Fibroblast of lung (primary cell): Measurements from ENCODE around the gene ESPNL. TPM values are rescaled to one million over a fixed set of nuclear protein-coding genes. Genes with fewer than 3 reads are reported as not detected.
A peak's percentile ranks its signal among the peaks of the same experiment; 100 is the strongest.

Source experiments
- DNase-seq, 2 donors: peaks; one replicate each; pipeline versions ENCODE4 v3.0.0 to v3.0.0-alpha.2; 2010; ENCODE audit warnings: low read depth in 2 of 2
- H2AFZ ChIP-seq: 2 replicates; pipeline ENCODE4 v1.5.1; 2012; ENCODE audit warnings: low read length, control low read depth, inconsistent platforms
- H3K27ac ChIP-seq: 2 replicates; pipeline ENCODE4 v1.5.1; 2011; ENCODE audit warnings: low read length, control low read depth; ENCODE audit not compliant: insufficient read depth
- H3K27me3 ChIP-seq: 2 replicates; pipeline ENCODE4 v1.5.1; 2011; ENCODE audit warnings: mild to moderate bottlenecking, low read length; ENCODE audit not compliant: control insufficient read depth, insufficient read depth
- H3K36me3 ChIP-seq: 2 replicates; pipeline ENCODE4 v1.5.1; 2011; ENCODE audit warnings: low read length; ENCODE audit not compliant: control insufficient read depth, insufficient read depth
- H3K4me1 ChIP-seq: 2 replicates; pipeline ENCODE4 v1.5.1; 2011; ENCODE audit warnings: low read length; ENCODE audit not compliant: control insufficient read depth, insufficient read depth; ENCODE audit errors: extremely low read depth
- H3K4me2 ChIP-seq: 2 replicates; pipeline ENCODE4 v1.5.1; 2011; ENCODE audit warnings: low read length, control low read depth; ENCODE audit not compliant: insufficient read depth; ENCODE audit errors: extremely low read depth
- H3K4me3 ChIP-seq, 4 experiments: fragments of 200-600 bp in 1 of 4; sonication (generic) in 1 of 4; replicated peaks in 1 of 4; 2 replicates each; pipeline ENCODE4 v1.5.1; 2011 to 2016; ENCODE audit warnings: low read length in 4 of 4, low read depth in 3 of 4, mild to moderate bottlenecking in 3 of 4, control low read depth in 2 of 4, inconsistent platforms in 1 of 4, mixed read lengths in 1 of 4; ENCODE audit not compliant: insufficient read depth in 1 of 4; ENCODE audit errors: control extremely low read depth in 1 of 4
- H3K79me2 ChIP-seq: 2 replicates; pipeline ENCODE4 v1.5.1; 2012; ENCODE audit warnings: mild to moderate bottlenecking, low read length, inconsistent platforms; ENCODE audit not compliant: control insufficient read depth, insufficient read depth
- H3K9ac ChIP-seq: 2 replicates; pipeline ENCODE4 v1.5.1; 2011; ENCODE audit warnings: mild to moderate bottlenecking, low read length, control low read depth; ENCODE audit not compliant: insufficient read depth
- H3K9me3 ChIP-seq: 2 replicates; pipeline ENCODE4 v1.5.1; 2012; ENCODE audit warnings: low read depth, low read length; ENCODE audit not compliant: control insufficient read depth, insufficient read depth
- H4K20me1 ChIP-seq: 2 replicates; pipeline ENCODE4 v1.5.1; 2011; ENCODE audit warnings: low read length; ENCODE audit not compliant: control insufficient read depth, insufficient read depth; ENCODE audit errors: extremely low read depth
- CTCF ChIP-seq, 2 donors: IDR thresholded peaks in 1 of 2; conservative IDR thresholded peaks in 1 of 2; 1 replicate in 1 of 2; 2 replicates in 1 of 2; pipeline ENCODE4 v1.5.1; 2011 to 2012; ENCODE audit warnings: low read length in 2 of 2, control low read depth in 1 of 2, inconsistent platforms in 1 of 2, low read depth in 1 of 2, mild to moderate bottlenecking in 1 of 2
- EZH2 ChIP-seq: IDR thresholded peaks from 2 replicates; pipeline ENCODE4 v1.5.1; 2012; ENCODE audit warnings: low read length, control low read depth, mild to moderate bottlenecking; ENCODE audit errors: missing control alignments
- polyA plus RNA-seq, 2 donors: library from polyadenylated mRNA; depleted of rRNA in 1 of 2; stranded (reverse) in 1 of 2; unstranded in 1 of 2; fragments of >200 nt; gene quantifications; 2 replicates each; pipeline ENCODE4 v1.2.1, GENCODE V29; 2011 to 2012; ENCODE audit warnings: missing spikeins in 1 of 2
- total RNA-seq: library from RNA; depleted of rRNA; stranded (reverse); fragments of >200 nt; gene quantifications from 2 replicates; pipeline ENCODE4 v1.2.1, GENCODE V29; 2014

Gene ESPNL
- total and polyA plus RNA-seq, 2 donors (not counting 1 experiment from before 2014, with no cell fraction given): 0.79 to 2.8 TPM

GRCh38 chr2:238142382-238143205, 42.5 kb downstream of the ESPNL start:
- Histone ChIP-seq H3K4me1 (peaks cover 18% of the 10 kb centered on the region), H3K9me3 (no peaks in the 10 kb centered on the region), H3K27ac (no peak overlapping the region), H3K36me3 (no peaks in the 10 kb centered on the region), H3K27me3 (no peaks in the 10 kb centered on the region), H2AFZ (no peak overlapping the region), H3K4me2 (no peak overlapping the region), H3K9ac (no peak overlapping the region), H3K79me2 (no peaks in the 10 kb centered on the region), H4K20me1 (no peaks in the 10 kb centered on the region), H3K4me3 (no peak overlapping the region)
- no peak for DNase-seq
- TF ChIP-seq EZH2: no peak
- no peak for TF ChIP-seq CTCF (conservative IDR thresholded peaks at IDR 0.05 in 1 of 2, IDR thresholded peaks at IDR 0.05 in 1 of 2; ENCODE audit: low read depth in 1 of 2, low read length in 2 of 2)

DNA sequence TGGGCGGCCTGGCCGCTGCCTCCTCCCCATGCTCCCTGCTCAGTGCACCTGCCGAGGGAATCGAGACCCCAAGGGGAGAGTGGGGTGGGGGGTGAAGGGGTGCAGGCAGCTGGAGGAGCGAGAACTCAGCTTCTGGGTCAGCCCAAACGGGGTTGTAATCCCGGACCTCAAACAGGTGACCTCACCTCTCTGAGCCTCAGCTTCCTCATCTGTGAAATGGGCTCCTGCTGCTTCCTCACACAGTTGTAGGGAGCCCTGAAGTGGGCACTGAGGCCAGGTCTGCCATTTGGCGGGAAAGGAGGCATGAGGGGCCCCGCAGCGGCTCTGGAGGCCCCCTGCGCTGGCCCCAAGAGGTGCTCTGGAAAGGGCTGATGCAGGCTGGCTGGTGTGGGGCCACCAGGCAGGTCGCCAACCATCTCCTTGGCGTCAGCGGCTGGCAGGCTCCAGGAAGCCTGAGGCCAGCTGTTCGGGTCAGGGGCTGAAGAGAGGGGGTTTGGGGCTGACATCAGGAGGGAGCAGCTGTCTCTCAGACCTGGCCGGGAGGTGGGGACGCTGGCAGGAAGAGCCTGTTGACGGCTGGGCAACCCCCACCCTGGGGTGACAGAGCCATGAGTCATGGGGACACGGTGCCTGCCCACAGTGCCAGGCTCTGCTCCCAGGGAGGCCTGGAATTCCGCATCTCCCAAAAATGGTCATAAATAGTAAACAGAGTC, 43.3 kb downstream of the ESPNL start:
- no peaks in the 10 kb centered on the region for H3K79me2 ChIP-seq
- no peaks in the 10 kb centered on the region for H3K27me3 ChIP-seq
- no peak overlapping the region for H3K4me2 ChIP-seq
- no peaks in the 10 kb centered on the region for H3K9me3 ChIP-seq
- H3K4me1 ChIP-seq: peaks cover 13% of the 10 kb centered on the region
- no peak overlapping the region for H3K4me3 ChIP-seq
- no peak overlapping the region for H2AFZ ChIP-seq
- no peak for TF ChIP-seq CTCF (conservative IDR thresholded peaks at IDR 0.05 in 1 of 2, IDR thresholded peaks at IDR 0.05 in 1 of 2; ENCODE audit: low read depth in 1 of 2, low read length in 2 of 2)
- TF ChIP-seq EZH2: no peak
- no peak overlapping the region for H3K9ac ChIP-seq
- peak; percentile 28 to 35 for DNase-seq
- no peaks in the 10 kb centered on the region for H3K36me3 ChIP-seq
- no peaks in the 10 kb centered on the region for H4K20me1 ChIP-seq
- no peak overlapping the region for H3K27ac ChIP-seq

GRCh38 chr2:238144262-238144661, 44.1 kb downstream of the ESPNL start:
- Histone ChIP-seq H3K36me3 (no peaks in the 10 kb centered on the region), H3K4me3 (no peak overlapping the region), H3K9me3 (no peaks in the 10 kb centered on the region), H3K4me1 (peaks cover 12% of the 10 kb centered on the region), H3K27me3 (no peaks in the 10 kb centered on the region), H3K4me2 (no peak overlapping the region), H4K20me1 (no peaks in the 10 kb centered on the region), H3K9ac (no peak overlapping the region), H3K79me2 (no peaks in the 10 kb centered on the region), H2AFZ (no peak overlapping the region), H3K27ac (no peak overlapping the region)
- no peak for DNase-seq
- TF ChIP-seq CTCF (conservative IDR thresholded peaks at IDR 0.05 in 1 of 2, IDR thresholded peaks at IDR 0.05 in 1 of 2; ENCODE audit: low read depth in 1 of 2, low read length in 2 of 2) (no peak), EZH2 (no peak)
